Stimulated activated naive CD4-positive, alpha-beta T cell (primary cell): ENCODE measurements around the gene SLC18A3.

Source experiments
- DNase-seq, 6 experiments: peaks; one replicate each; lab custom pipeline; 2025; lab: John Stamatoyannopoulos, UW

SLC18A3 gene

GRCh38 chr10:49611816-49612512, 1.9 kb downstream of the SLC18A3 start:
- DNase-seq = no peak

- no peak for DNase-seq
Measured at GRCh38 chr10:49612513-49613164, 2.5 kb downstream of the SLC18A3 start.

- no peak for DNase-seq
Measured at GRCh38 chr10:49613165-49613881, 3.2 kb downstream of the SLC18A3 start.

- DNase-seq = no peak
Measured at GRCh38 chr10:49613882-49614241, 3.8 kb downstream of the SLC18A3 start, which contains the start of gene CHAT. CHAT (plus strand) TSS chr10:49614037; CDS start chr10:49614190, 153 bp downstream.

- DNase-seq = no peak
Measured at GRCh38 chr10:49614242-49615198, 4.4 kb downstream of the SLC18A3 start.

- DNase-seq = peak in 1 of 6 experiments; percentile 1
Measured at GRCh38 chr10:49615213-49615612, 5.1 kb downstream of the SLC18A3 start.

- DNase-seq = no peak
Measured at GRCh38 chr10:49615721-49616120, 5.6 kb downstream of the SLC18A3 start.

- DNase-seq = no peak
Measured at GRCh38 chr10:49616421-49617101, 6.5 kb downstream of the SLC18A3 start.

GRCh38 chr10:49617121-49618020, 7.3 kb downstream of the SLC18A3 start:
- no peak for DNase-seq

- DNase-seq = no peak
Measured at GRCh38 chr10:49618821-49619220, 8.7 kb downstream of the SLC18A3 start.

GRCh38 chr10:49619613-49620012, 9.5 kb downstream of the SLC18A3 start:
- no peak for DNase-seq

GRCh38 chr10:49620286-49620810, 10.2 kb downstream of the SLC18A3 start:
- no peak for DNase-seq

GRCh38 chr10:49620841-49621378, 10.8 kb downstream of the SLC18A3 start:
- DNase-seq = no peak

- no peak for DNase-seq
Measured at GRCh38 chr10:49621561-49621960, 11.5 kb downstream of the SLC18A3 start.

GRCh38 chr10:49622426-49623425, 12.6 kb downstream of the SLC18A3 start:
- no peak for DNase-seq

- DNase-seq = no peak
Measured at GRCh38 chr10:49624629-49625028, 14.5 kb downstream of the SLC18A3 start.

- no peak for DNase-seq
Measured at GRCh38 chr10:49625411-49625810, 15.3 kb downstream of the SLC18A3 start.

- DNase-seq = no peak
Measured at GRCh38 chr10:49627038-49627437, 16.9 kb downstream of the SLC18A3 start.
